Measurements from ENCODE around the gene COL15A1.

The COL15A1 gene
- long read RNA-seq, partial matches to known transcripts, result 3 of 11 reads
- long read RNA-seq, other reads (novel, unspliced or antisense), result 8 of 11 reads

DNA sequence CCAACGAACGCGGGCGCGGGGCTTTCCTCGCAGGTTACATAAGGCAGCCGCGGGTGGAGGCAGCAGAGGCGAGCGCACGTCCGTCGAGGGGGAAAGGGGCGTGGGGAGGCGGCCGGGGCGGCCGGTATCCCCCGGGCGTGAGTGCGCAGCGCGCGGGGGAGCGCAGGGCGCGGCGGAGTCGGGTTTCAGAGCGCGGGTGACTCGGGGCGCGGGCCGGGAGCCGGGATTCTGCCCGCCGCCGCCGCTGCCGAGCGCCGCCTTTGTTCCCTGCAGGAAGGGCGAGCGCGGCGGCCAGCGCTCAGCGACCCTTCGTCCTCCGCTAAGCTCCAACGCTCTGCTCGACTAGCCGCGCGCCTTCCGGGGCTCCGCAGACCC lies at the start of gene COL15A1:
Gene COL15A1, plus strand, starts transcription at position 226 of the 375 bp plus-strand sequence. CDS start 155 bp downstream, outside the sequence.
- Histone ChIP-seq H3K27ac (replicated peaks) (no peak within 1 kb of the TSS), H3K27me3 (ENCODE audit: insufficient read depth, poor library complexity, severe bottlenecking) (peaks cover 41% of the 10 kb centered on the region), H3K4me3 (replicated peaks; ENCODE audit: insufficient read depth, low read length) (peak within 1 kb of the TSS; percentile 0; the same call in 1 of the 2 replicates)
- no peak for TF ChIP-seq POLR2AphosphoS5 (IDR thresholded peaks at IDR 0.05; ENCODE audit: low read depth)
- DNase-seq (ENCODE audit: low read depth in 1 of 2, low spot score in 1 of 2), result no peak

DNA sequence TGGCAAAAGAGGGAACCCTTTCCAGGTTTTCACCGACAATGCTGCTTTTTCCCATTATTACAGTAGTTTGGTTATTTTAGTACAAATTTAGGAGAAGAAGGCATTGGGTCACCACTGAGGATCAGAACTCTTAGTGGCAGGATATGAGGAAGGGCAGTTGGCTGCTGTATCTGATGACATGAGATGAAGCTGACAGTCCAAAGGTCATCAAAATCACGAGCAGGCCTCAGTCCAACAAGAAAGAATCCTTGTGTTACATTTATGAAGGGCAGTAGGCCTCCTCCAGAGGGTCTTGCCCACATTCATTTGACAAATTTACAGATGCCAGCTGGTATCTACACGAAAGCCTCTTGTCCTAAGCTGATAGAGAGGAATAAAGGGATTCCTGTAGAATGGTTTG lies 49.5 kb upstream of the COL15A1 start:
- TF ChIP-seq, protein P1, sequence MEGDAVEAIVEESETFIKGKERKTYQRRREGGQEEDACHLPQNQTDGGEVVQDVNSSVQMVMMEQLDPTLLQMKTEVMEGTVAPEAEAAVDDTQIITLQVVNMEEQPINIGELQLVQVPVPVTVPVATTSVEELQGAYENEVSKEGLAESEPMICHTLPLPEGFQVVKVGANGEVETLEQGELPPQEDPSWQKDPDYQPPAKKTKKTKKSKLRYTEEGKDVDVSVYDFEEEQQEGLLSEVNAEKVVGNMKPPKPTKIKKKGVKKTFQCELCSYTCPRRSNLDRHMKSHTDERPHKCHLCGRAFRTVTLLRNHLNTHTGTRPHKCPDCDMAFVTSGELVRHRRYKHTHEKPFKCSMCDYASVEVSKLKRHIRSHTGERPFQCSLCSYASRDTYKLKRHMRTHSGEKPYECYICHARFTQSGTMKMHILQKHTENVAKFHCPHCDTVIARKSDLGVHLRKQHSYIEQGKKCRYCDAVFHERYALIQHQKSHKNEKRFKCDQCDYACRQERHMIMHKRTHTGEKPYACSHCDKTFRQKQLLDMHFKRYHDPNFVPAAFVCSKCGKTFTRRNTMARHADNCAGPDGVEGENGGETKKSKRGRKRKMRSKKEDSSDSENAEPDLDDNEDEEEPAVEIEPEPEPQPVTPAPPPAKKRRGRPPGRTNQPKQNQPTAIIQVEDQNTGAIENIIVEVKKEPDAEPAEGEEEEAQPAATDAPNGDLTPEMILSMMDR (IDR thresholded peaks at IDR 0.05; ENCODE audit: insufficient read depth, low read length), result no peak
- TF ChIP-seq SPI1 (IDR thresholded peaks at IDR 0.05; ENCODE audit: borderline replicate concordance, low read depth) (no peak), POLR2AphosphoS5 (IDR thresholded peaks at IDR 0.05; ENCODE audit: low read depth) (no peak)
- Histone ChIP-seq H3K4me3 (replicated peaks; ENCODE audit: insufficient read depth, low read length) (no peak overlapping the region), H3K27ac (replicated peaks) (no peak overlapping the region), H3K27me3 (ENCODE audit: insufficient read depth, poor library complexity, severe bottlenecking) (no peaks in the 10 kb centered on the region)
- no peak for DNase-seq (ENCODE audit: low read depth in 1 of 2, low spot score in 1 of 2)

DNA sequence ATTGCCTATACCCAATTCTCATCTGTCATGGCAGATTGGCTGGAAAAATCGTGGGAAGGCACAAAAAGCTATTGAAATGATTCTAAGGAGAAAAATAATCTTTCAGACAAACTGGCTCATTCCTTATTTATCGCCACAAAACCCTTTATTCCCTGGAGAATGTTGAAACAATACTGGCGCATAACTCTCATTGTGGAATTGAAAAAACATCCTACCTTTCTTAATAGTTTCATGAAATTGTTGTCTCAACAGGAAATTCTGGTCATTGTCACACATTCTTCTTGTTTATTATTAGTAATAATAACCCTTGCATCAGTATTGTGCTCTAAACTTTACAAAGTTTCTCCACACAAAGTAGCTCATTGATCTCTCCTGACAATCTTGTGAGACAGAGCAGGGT lies 48.9 kb upstream of the COL15A1 start:
- H3K27me3 ChIP-seq (ENCODE audit: insufficient read depth, poor library complexity, severe bottlenecking), result no peaks in the 10 kb centered on the region
- TF ChIP-seq POLR2AphosphoS5 (IDR thresholded peaks at IDR 0.05; ENCODE audit: low read depth), result no peak
- TF ChIP-seq, protein P1 (IDR thresholded peaks at IDR 0.05; ENCODE audit: insufficient read depth, low read length), result no peak
- no peak for TF ChIP-seq GABPA (IDR thresholded peaks at IDR 0.05; ENCODE audit: low read depth)
- no peak for TF ChIP-seq SPI1 (IDR thresholded peaks at IDR 0.05; ENCODE audit: borderline replicate concordance, low read depth)
- TF ChIP-seq, protein P2, sequence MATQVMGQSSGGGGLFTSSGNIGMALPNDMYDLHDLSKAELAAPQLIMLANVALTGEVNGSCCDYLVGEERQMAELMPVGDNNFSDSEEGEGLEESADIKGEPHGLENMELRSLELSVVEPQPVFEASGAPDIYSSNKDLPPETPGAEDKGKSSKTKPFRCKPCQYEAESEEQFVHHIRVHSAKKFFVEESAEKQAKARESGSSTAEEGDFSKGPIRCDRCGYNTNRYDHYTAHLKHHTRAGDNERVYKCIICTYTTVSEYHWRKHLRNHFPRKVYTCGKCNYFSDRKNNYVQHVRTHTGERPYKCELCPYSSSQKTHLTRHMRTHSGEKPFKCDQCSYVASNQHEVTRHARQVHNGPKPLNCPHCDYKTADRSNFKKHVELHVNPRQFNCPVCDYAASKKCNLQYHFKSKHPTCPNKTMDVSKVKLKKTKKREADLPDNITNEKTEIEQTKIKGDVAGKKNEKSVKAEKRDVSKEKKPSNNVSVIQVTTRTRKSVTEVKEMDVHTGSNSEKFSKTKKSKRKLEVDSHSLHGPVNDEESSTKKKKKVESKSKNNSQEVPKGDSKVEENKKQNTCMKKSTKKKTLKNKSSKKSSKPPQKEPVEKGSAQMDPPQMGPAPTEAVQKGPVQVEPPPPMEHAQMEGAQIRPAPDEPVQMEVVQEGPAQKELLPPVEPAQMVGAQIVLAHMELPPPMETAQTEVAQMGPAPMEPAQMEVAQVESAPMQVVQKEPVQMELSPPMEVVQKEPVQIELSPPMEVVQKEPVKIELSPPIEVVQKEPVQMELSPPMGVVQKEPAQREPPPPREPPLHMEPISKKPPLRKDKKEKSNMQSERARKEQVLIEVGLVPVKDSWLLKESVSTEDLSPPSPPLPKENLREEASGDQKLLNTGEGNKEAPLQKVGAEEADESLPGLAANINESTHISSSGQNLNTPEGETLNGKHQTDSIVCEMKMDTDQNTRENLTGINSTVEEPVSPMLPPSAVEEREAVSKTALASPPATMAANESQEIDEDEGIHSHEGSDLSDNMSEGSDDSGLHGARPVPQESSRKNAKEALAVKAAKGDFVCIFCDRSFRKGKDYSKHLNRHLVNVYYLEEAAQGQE (IDR thresholded peaks at IDR 0.05; ENCODE audit: insufficient replicate concordance, low read depth), result no peak
- DNase-seq (ENCODE audit: low read depth in 1 of 2, low spot score in 1 of 2), result no peak

DNA sequence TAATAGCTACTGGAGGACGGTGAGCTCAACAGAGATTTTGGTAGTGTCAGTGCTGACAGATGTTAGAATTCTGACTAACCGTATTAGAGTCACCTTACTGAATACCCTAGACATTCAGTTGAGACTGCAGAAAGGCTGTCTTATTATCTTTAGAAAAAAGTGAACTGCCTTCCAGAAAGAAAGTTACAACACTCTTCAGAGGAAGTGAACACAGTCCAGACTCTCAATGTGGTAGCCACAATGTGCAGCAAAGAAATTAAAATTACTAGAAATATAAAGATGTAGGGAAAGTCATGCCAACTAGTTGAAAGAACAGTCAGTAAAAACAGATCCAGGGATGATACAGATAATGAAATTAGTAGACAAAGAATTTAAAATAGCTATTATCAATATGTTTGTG lies 47.1 kb upstream of the COL15A1 start:
- no peak overlapping the region for H3K27ac ChIP-seq (replicated peaks)
- TF ChIP-seq SPI1 (IDR thresholded peaks at IDR 0.05; ENCODE audit: borderline replicate concordance, low read depth) (peak; percentile 71), POLR2AphosphoS5 (IDR thresholded peaks at IDR 0.05; ENCODE audit: low read depth) (no peak), GABPA (IDR thresholded peaks at IDR 0.05; ENCODE audit: low read depth) (no peak)
- TF ChIP-seq, protein P2 (IDR thresholded peaks at IDR 0.05; ENCODE audit: insufficient replicate concordance, low read depth), result no peak
- TF ChIP-seq, protein P1 (IDR thresholded peaks at IDR 0.05; ENCODE audit: insufficient read depth, low read length), result no peak
- no peaks in the 10 kb centered on the region for H3K27me3 ChIP-seq (ENCODE audit: insufficient read depth, poor library complexity, severe bottlenecking)
- H3K4me3 ChIP-seq (replicated peaks; ENCODE audit: insufficient read depth, low read length), result no peak overlapping the region
- DNase-seq (ENCODE audit: low read depth in 1 of 2, low spot score in 1 of 2), result peak; percentile 12 to 17

More for the DNA sequence above, 48.9 kb upstream of the COL15A1 start:
- Histone ChIP-seq H3K27ac (replicated peaks) (no peak overlapping the region), H3K4me3 (replicated peaks; ENCODE audit: insufficient read depth, low read length) (no peak overlapping the region)
